NOMO-1 (cell line): Measurements from ENCODE around the gene SEZ6.

Experiments
- DNase-seq, 2 experiments: peaks; one replicate each; lab custom pipeline; 2025; ENCODE audit not compliant: unreplicated experiment in 2 of 2; lab: John Stamatoyannopoulos, UW

The SEZ6 gene

GRCh38 chr17:29004081-29004692 is 1.6 kb downstream of the SEZ6 start:
- no peak for DNase-seq

GRCh38 chr17:29003289-29003688 is 2.5 kb downstream of the SEZ6 start:
- no peak for DNase-seq

- no peak for DNase-seq
Observed at GRCh38 chr17:29002811-29003210, 3.0 kb downstream of the SEZ6 start.

GRCh38 chr17:29000973-29001372 is 4.9 kb downstream of the SEZ6 start:
- no peak for DNase-seq

GRCh38 chr17:28999206-28999605 is 6.6 kb downstream of the SEZ6 start:
- DNase-seq = no peak

GRCh38 chr17:28997806-28998205 is 8.0 kb downstream of the SEZ6 start:
- no peak for DNase-seq

- no peak for DNase-seq
Observed at GRCh38 chr17:28996554-28997096, 9.2 kb downstream of the SEZ6 start.

GRCh38 chr17:28993645-28994426 is 12.0 kb downstream of the SEZ6 start:
- no peak for DNase-seq

GRCh38 chr17:28992625-28993600 is 12.9 kb downstream of the SEZ6 start:
- DNase-seq = no peak

GRCh38 chr17:28992185-28992584 is 13.6 kb downstream of the SEZ6 start:
- no peak for DNase-seq

GRCh38 chr17:28991779-28992178 is 14.1 kb downstream of the SEZ6 start:
- no peak for DNase-seq

- DNase-seq = no peak
Observed at GRCh38 chr17:28989028-28989427, 16.8 kb downstream of the SEZ6 start.

GRCh38 chr17:28988475-28988874 is 17.4 kb downstream of the SEZ6 start:
- no peak for DNase-seq

- no peak for DNase-seq
Observed at GRCh38 chr17:28986714-28987655, 18.8 kb downstream of the SEZ6 start.

- DNase-seq = no peak
Observed at GRCh38 chr17:28985950-28986713, 19.7 kb downstream of the SEZ6 start.

- DNase-seq = no peak
Observed at GRCh38 chr17:28983286-28984230, 22.3 kb downstream of the SEZ6 start.

GRCh38 chr17:28982131-28982793 is 23.6 kb downstream of the SEZ6 start:
- DNase-seq = peak; percentile 82 to 97
